Mucosa of descending colon (tissue), 3 donors: ENCODE data around the gene AKAP13. TPM values are rescaled to one million over a fixed set of nuclear protein-coding genes. Genes with fewer than 3 reads are reported as not detected.

Experiments
- ATAC-seq: fragments of 200-7000 bp; cut with Tn5 transposase; one replicate; pipeline ENCODE4 v1.9.1; 2020; ENCODE audit warnings: mild to moderate bottlenecking, moderate library complexity
- DNase-seq, 3 donors: peaks; one replicate each; pipeline ENCODE4 v3.0.0-alpha.2; 2020
- H3K36me3 ChIP-seq: fragments of 200-600 bp; one replicate; pipeline ENCODE4 v1.8.0; 2021; ENCODE audit warnings: low read depth, mild to moderate bottlenecking
- H3K4me1 ChIP-seq: fragments of 200-600 bp; one replicate; pipeline ENCODE4 v1.8.0; 2021; ENCODE audit warnings: low read depth, mild to moderate bottlenecking
- H3K4me3 ChIP-seq: fragments of 200-600 bp; one replicate; pipeline ENCODE4 v1.8.0; 2021; ENCODE audit warnings: mild to moderate bottlenecking
- H3K9me3 ChIP-seq: fragments of 200-600 bp; one replicate; pipeline ENCODE4 v1.8.0; 2021; ENCODE audit warnings: mild to moderate bottlenecking
- CTCF ChIP-seq: fragments of 200-600 bp; IDR thresholded peaks from one replicate; pipeline ENCODE4 v1.8.0; 2022; ENCODE audit warnings: antibody characterized with exemption, mild to moderate bottlenecking
- intact Hi-C, 2 donors: fragments of 100-400 bp; cut with DNase I in 1 of 2; cut with micrococcal nuclease in 1 of 2; formaldehyde crosslinking; loops; one replicate each; pipeline versions ENCODE4 v1.11.0 to v1.11.1; 2022; cut with DNase I, micrococcal nuclease
- total RNA-seq, 3 donors: library from RNA; stranded (reverse); fragmentation: NEBNext Ultra II Directional in 2 of 3; extraction: Animal tissue kit (Norgen Biotek cat#: 25700) in 2 of 3; gene quantifications; one replicate each; pipeline versions ENCODE4 v1.2.1 to v1.2.4, GENCODE V29; 2021 to 2023
- donor health status: DM: no; HTN: no; CAD: no; lungs with moderate emphysema.
- donor health status: DM: no; HTN: no; CAD: no.
- donor health status: DM: no; HTN: yes; CAD: no.

Gene AKAP13
- total RNA-seq, 3 donors from 2014 or later = 141 to 173 (median 150) TPM

GRCh38 chr15:85462029-85462428 lies 81.6 kb downstream of the AKAP13 start:
- no peak for DNase-seq
- no peaks in the 10 kb centered on the region for H3K9me3 ChIP-seq
- H3K36me3 ChIP-seq = no peaks in the 10 kb centered on the region
- ATAC-seq = no peak
- no peaks in the 10 kb centered on the region for H3K4me1 ChIP-seq
- no peak overlapping the region for H3K4me3 ChIP-seq
- intact Hi-C loops = no loop called here
- TF ChIP-seq CTCF = no peak

GRCh38 chr15:85463276-85463892 lies 83.0 kb downstream of the AKAP13 start:
- DNase-seq (no peak), ATAC-seq (no peak)
- Histone ChIP-seq H3K36me3 (no peaks in the 10 kb centered on the region), H3K4me1 (no peaks in the 10 kb centered on the region), H3K9me3 (no peaks in the 10 kb centered on the region), H3K4me3 (no peak overlapping the region)
- TF ChIP-seq CTCF = no peak
- intact Hi-C loops = no loop called here

GRCh38 chr15:85463976-85464375 lies 83.6 kb downstream of the AKAP13 start:
- Histone ChIP-seq H3K4me3 (no peak overlapping the region), H3K36me3 (no peaks in the 10 kb centered on the region), H3K4me1 (no peaks in the 10 kb centered on the region), H3K9me3 (no peaks in the 10 kb centered on the region)
- intact Hi-C loops = no loop called here
- ATAC-seq (no peak), DNase-seq (no peak)
- TF ChIP-seq CTCF = no peak

- no peak for TF ChIP-seq CTCF
- H3K4me1 ChIP-seq = no peaks in the 10 kb centered on the region
- DNase-seq (no peak), ATAC-seq (no peak)
- intact Hi-C loops = no loop called here
- H3K4me3 ChIP-seq = no peak overlapping the region
- H3K36me3 ChIP-seq = no peaks in the 10 kb centered on the region
- H3K9me3 ChIP-seq = no peaks in the 10 kb centered on the region
These were observed 84.1 kb downstream of the AKAP13 start for GRCh38 chr15:85464471-85464870.

- peak; percentile 82 for ATAC-seq
These were observed 90.3 kb downstream of the AKAP13 start for GRCh38 chr15:85470563-85471271.

More at GRCh38 chr15:85470563-85471271, 90.3 kb downstream of the AKAP13 start:
- Histone ChIP-seq H3K4me3 (no peak overlapping the region), H3K9me3 (no peaks in the 10 kb centered on the region), H3K36me3 (no peaks in the 10 kb centered on the region), H3K4me1 (peaks cover 11% of the 10 kb centered on the region)
- DNase-seq = no peak
- intact Hi-C loops = no loop called here
- no peak for TF ChIP-seq CTCF
